Activated T-helper 2 cell treated with anti-CD3 and anti-CD28 coated beads, Interferon-gamma antibody, Interleukin-2, Interleukin-4, amounts not matched to agents 10 μg/mL and 5 μg/mL and 100 μg/mL, durations not matched to agents 14 hours and 24 hours and 36 hours (primary cell): ENCODE results near the gene SLC25A30. TPM values are rescaled to one million over a fixed set of nuclear protein-coding genes. Genes with fewer than 3 reads are reported as not detected.
A peak's percentile ranks its signal among the peaks of the same experiment; 100 is the strongest.
"Not testable (repeated sequence)": the region's sequence is repeated elsewhere in the genome, so short reads cannot be mapped to it uniquely, and the experiment has no call there.

Experiments used
- DNase-seq: peaks from one replicate; pipeline ENCODE4 v3.0.0; 2021; ENCODE audit warnings: low spot score
- H3K27ac Mint-ChIP-seq: one replicate; pipeline ENCODE4 v1.8.0; 2021; ENCODE audit warnings: mixed read lengths
- H3K27me3 Mint-ChIP-seq: one replicate; pipeline ENCODE4 v1.8.0; 2021; ENCODE audit warnings: low read depth, mixed read lengths
- H3K36me3 Mint-ChIP-seq: one replicate; pipeline ENCODE4 v1.8.0; 2021; ENCODE audit warnings: low read depth, mixed read lengths
- H3K4me1 Mint-ChIP-seq: one replicate; pipeline ENCODE4 v1.8.0; 2021; ENCODE audit warnings: low read depth, mixed read lengths
- H3K4me3 Mint-ChIP-seq: one replicate; pipeline ENCODE4 v1.8.0; 2021; ENCODE audit warnings: low read depth, mild to moderate bottlenecking, moderate library complexity, mixed read lengths
- H3K9me3 Mint-ChIP-seq: one replicate; pipeline ENCODE4 v1.8.0; 2021; ENCODE audit warnings: mixed read lengths
- intact Hi-C: fragments of 100-400 bp; cut with micrococcal nuclease; formaldehyde crosslinking; loops from one replicate; pipeline ENCODE4 v1.15.1; 2023
- total RNA-seq: library from RNA; stranded (reverse); gene quantifications from 2 replicates; pipeline ENCODE4 v1.2.3, GENCODE V29; 2022

SLC25A30 gene
- total RNA-seq, 1 donor from 2014 or later: 12.2 TPM

DNA sequence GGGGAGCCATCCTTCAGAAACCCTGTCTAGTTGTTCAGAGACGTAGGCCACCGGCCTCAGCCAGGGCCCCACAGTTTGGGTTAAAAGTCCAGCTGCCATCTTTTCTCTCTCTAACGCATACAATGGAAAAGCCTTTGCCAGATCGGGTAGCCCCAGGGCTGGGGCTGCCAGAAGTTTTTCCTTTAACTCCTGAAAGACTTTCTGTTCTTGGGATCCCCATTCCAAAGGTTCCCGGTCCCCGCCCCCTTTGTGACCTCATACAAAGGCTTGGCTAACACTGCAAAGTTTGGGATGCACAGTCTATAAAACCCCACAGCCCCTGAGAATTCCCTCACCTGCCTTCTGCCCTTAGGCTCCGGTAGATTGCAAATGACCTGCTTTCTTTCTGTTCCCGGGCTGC lies 35.4 kb downstream of the SLC25A30 start:
- H3K27me3 Mint-ChIP-seq, H3K9me3 Mint-ChIP-seq, H3K4me1 Mint-ChIP-seq, H3K4me3 Mint-ChIP-seq, H3K27ac Mint-ChIP-seq, intact Hi-C loops, DNase-seq: not testable (repeated sequence)
- H3K36me3 Mint-ChIP-seq: peaks cover 23% of the 10 kb centered on the region

DNA sequence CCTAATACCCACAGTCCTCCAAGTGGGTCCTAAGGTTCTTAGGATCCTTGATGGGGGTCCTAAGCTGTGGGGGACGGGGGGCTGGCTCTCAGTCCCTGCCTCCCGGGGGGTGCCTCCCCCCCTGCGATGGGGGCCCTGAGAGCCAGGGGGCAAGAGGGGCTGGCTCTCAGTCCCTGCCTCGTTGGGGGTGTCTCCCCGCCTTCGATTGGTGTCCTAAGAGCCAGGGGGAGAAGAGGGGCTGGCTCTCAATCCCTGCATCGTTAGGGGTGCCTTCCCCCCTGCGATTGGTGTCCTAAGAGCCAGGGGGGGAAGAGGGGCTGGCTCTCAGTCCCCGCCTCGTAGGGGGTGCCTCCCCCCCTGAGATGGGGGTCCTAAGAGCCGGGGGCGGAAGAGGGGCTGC lies 37.0 kb downstream of the SLC25A30 start:
- Mint-ChIP-seq H3K4me3 (no peak overlapping the region), H3K27me3 (no peaks in the 10 kb centered on the region), H3K27ac (no peak overlapping the region), H3K4me1 (no peaks in the 10 kb centered on the region), H3K9me3 (no peaks in the 10 kb centered on the region), H3K36me3 (peaks cover 13% of the 10 kb centered on the region)
- no peak for DNase-seq
- intact Hi-C loops: no loop called here

DNA sequence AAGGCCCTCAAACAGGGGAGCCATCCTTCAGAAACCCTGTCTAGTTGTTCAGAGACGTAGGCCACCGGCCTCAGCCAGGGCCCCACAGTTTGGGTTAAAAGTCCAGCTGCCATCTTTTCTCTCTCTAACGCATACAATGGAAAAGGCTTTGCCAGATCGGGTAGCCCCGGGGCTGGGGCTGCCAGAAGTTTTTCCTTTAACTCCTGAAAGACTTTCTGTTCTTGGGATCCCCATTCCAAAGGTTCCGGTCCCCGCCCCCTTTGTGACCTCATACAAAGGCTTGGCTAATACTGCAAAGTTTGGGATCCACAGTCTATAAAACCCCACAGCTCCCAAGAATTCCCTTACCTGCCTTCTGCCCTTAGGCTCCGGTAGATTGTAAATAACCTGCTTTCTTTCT lies 37.5 kb downstream of the SLC25A30 start:
- not testable (repeated sequence) for H3K9me3 Mint-ChIP-seq
- H3K36me3 Mint-ChIP-seq: peaks cover 13% of the 10 kb centered on the region

DNA sequence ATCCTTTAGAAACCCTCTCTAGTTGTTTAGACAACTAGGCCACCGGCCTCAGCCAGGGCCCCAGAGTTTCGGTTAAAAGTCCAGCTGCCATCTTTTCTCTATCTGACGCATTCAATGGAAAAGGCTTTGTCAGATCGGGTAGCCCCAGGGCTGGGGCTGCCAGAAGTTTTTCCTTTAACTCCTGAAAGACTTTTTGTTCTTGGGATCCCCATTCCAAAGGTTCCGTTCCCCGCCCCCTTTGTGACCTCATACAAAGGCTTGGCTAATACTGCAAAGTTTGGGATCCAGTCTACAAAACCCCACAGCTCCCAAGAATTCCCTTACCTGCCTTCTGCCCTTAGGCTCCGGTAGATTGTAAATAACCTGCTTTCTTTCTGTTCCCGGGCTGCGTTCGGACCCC lies 38.7 kb downstream of the SLC25A30 start:
- H3K27me3 Mint-ChIP-seq, H3K27ac Mint-ChIP-seq, H3K36me3 Mint-ChIP-seq, intact Hi-C loops, H3K4me1 Mint-ChIP-seq, H3K4me3 Mint-ChIP-seq, H3K9me3 Mint-ChIP-seq, DNase-seq: not testable (repeated sequence)

More for the DNA sequence above, 37.5 kb downstream of the SLC25A30 start:
- H3K4me3 Mint-ChIP-seq, H3K27ac Mint-ChIP-seq, intact Hi-C loops, DNase-seq, H3K4me1 Mint-ChIP-seq, H3K27me3 Mint-ChIP-seq: not testable (repeated sequence)

DNA sequence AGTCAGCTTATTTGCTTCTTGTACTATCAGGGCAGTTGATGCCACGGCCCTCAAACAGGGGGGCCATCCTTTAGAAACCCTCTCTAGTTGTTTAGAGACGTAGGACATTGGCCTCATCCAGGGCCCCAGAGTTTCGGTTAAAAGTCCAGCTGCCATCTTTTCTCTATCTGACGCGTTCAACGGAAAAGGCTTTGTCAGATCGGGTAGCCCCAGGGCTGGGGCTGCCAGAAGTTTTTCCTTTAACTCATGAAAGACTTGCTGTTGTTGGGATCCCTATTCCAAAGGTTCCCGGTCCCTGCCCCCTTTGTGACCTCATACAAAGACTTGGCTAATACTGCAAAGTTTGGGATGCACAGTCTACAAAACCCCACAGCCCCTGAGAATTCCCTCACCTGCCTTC lies 39.4 kb downstream of the SLC25A30 start:
- DNase-seq, H3K36me3 Mint-ChIP-seq, H3K27ac Mint-ChIP-seq, H3K4me3 Mint-ChIP-seq, H3K9me3 Mint-ChIP-seq, H3K27me3 Mint-ChIP-seq, H3K4me1 Mint-ChIP-seq, intact Hi-C loops: not testable (repeated sequence)

DNA sequence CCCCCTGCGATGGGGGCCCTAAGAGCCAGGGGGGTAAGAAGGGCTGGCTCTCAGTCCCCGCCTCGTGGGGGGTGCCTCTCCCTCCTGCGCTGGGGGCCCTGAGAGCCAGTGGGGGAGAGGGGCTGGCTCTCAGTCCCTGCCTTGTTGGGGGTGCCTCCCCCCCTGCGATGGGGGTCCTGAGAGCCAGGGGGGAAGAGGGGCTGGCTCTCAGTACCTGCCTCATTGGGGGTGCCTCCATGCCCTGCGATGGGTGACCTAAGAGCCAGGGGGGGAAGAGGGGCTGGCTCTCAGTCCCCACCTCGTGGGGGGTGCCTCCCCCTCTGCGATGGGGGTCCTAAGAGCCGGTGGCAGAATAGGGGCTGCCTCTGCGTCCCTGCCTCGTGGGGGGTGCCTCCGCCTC lies 40.9 kb downstream of the SLC25A30 start:
- H3K4me1 Mint-ChIP-seq, DNase-seq, intact Hi-C loops, H3K27ac Mint-ChIP-seq, H3K9me3 Mint-ChIP-seq, H3K4me3 Mint-ChIP-seq, H3K27me3 Mint-ChIP-seq, H3K36me3 Mint-ChIP-seq: not testable (repeated sequence)

DNA sequence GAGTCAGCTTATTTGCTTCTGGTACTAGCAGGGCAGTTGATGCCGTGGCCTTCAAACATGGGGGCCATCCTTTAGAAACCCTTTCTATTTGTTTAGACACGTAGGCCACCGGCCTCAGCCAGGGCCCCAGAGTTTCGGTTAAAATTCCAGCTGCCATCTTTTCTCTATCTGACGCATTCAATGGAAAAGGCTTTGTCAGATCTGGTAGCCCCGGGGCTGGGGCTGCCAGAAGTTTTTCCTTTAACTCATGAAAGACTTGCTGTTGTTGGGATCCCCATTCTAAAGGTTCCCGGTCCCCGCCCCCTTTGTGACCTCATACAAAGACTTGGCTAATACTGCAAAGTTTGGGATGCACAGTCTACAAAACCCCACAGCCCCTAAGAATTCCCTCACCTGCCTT lies 41.5 kb downstream of the SLC25A30 start:
- H3K27ac Mint-ChIP-seq, H3K27me3 Mint-ChIP-seq: not testable (repeated sequence)

DNA sequence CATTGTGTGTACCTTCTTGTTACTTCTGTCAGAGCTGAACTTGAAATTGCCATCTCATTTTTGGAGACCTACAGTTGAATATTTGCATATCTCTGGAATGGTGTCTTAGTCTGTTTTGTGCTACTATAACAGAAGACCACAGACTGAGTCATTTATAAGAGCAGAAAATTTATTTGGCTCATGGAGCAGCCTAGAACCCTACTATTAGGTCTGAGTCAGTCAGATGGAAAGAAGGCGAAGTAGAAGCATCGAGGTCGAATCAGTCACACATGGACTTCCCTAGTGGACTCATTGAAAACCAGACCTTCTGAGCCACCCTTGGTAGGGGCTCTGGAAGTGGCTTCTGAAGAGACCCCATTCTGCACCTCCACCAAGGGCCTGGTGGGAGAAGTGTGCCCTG lies 43.3 kb downstream of the SLC25A30 start:
- no peaks in the 10 kb centered on the region for H3K9me3 Mint-ChIP-seq
- H3K4me1 Mint-ChIP-seq: peaks cover 2% of the 10 kb centered on the region
- H3K27me3 Mint-ChIP-seq: no peaks in the 10 kb centered on the region
- intact Hi-C loops: no loop called here
- no peak for DNase-seq
- H3K27ac Mint-ChIP-seq: no peak overlapping the region
- peaks cover 16% of the 10 kb centered on the region for H3K36me3 Mint-ChIP-seq
- H3K4me3 Mint-ChIP-seq: no peak overlapping the region

More for the DNA sequence above, 41.5 kb downstream of the SLC25A30 start:
- DNase-seq, intact Hi-C loops, H3K4me1 Mint-ChIP-seq, H3K9me3 Mint-ChIP-seq, H3K4me3 Mint-ChIP-seq, H3K36me3 Mint-ChIP-seq: not testable (repeated sequence)

DNA sequence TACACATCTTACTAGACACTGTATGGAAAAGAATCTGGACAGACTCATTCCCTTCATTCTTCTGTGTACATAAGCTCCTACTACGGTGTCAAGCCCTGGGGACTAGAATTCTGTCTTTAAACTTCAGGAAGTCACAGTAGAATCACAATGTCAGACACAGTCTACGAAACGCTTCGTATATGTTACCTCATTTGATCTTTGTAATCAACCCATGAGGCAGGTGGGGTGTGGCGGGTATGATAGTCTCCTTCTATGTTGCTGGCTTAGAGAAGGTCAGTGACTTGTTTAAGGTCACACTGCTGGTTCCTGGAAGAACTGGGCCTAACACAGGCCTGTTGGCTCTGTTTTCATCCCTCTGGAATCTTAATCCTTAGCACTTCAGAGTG lies 45.0 kb downstream of the SLC25A30 start:
- Mint-ChIP-seq H3K9me3 (no peaks in the 10 kb centered on the region), H3K36me3 (peaks cover 27% of the 10 kb centered on the region), H3K27ac (no peak overlapping the region), H3K27me3 (no peaks in the 10 kb centered on the region), H3K4me3 (no peak overlapping the region), H3K4me1 (peaks cover 13% of the 10 kb centered on the region)
- intact Hi-C loops: no loop called here
- no peak for DNase-seq

DNA sequence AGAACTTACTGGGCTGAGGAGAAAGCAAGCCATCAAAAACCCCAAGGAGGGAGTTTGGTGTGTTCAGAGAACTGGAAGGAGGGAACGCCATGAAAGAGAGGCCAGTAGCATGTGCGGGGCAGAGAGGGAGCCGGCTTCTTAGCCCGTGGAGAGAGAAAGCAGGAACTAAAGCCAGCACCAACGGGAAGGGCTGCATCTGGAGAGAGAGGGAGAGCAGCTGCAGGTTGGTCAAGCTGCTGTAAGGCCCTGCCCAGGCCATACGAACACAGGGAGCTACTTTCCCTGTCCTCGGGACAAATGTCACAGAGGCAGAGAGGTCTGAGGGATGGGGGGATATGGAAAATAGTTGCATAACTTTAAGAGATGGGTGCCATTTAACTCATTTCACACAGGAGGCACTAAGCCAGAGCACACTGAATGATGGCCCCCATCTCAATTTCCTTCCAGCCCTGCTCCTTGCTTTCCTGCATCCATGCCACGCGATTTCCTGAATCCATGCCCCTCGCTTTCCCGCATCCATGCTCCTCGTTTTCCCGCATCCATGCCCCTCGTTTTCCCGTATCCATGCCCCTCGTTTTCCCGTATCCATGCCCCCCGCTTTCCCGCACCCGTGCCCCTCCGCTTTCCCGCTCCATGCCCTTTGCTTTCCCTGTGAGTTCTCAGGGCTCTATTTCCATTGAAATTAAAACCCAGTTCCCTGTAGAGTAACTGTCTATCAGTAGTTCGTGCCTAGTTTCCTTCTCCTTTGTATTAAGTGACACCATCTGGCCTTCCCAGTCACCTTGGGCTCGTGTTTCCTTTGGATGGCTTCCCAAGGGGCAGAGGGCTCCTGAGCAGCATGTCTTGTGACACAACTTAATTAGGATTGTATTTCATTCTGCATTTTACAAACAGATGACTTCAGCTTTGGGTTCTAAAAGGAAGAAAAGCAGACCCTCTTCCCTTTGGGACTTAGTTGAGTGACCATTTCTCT lies 45.7 kb downstream of the SLC25A30 start:
- DNase-seq: no peak
- Mint-ChIP-seq H3K27ac (no peak overlapping the region), H3K9me3 (no peaks in the 10 kb centered on the region), H3K4me3 (no peak overlapping the region), H3K4me1 (peaks cover 19% of the 10 kb centered on the region), H3K27me3 (no peaks in the 10 kb centered on the region), H3K36me3 (peaks cover 27% of the 10 kb centered on the region)
- intact Hi-C loops: no loop called here

DNA sequence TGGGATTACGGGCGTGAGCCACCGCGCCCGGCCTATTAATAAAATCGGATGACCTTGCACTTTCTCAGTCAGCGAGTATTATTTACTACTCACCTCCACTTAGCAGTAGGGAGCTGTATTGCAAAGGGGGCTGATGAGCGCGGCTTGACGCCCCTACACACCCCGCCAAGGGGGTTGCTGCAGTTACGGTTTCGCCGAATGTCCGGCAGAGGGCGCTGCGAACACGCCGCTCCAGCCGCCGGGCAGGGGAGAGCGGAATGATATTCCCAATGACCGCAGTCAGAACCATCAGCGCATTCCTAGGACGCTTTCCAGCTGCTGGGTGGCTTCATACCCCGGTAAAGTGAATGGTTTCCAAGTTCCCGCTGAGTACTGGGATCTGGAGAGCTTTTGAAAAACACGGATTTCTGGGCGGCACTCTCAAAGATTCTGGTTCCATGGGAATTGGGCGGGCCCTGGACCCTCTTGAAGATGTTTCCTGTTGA lies 47.2 kb downstream of the SLC25A30 start:
- Mint-ChIP-seq H3K4me3 (no peak overlapping the region), H3K36me3 (peaks cover 30% of the 10 kb centered on the region), H3K4me1 (peaks cover 23% of the 10 kb centered on the region), H3K9me3 (no peaks in the 10 kb centered on the region), H3K27ac (no peak overlapping the region), H3K27me3 (no peaks in the 10 kb centered on the region)
- intact Hi-C loops: no loop called here
- peak; percentile 22 for DNase-seq

DNA sequence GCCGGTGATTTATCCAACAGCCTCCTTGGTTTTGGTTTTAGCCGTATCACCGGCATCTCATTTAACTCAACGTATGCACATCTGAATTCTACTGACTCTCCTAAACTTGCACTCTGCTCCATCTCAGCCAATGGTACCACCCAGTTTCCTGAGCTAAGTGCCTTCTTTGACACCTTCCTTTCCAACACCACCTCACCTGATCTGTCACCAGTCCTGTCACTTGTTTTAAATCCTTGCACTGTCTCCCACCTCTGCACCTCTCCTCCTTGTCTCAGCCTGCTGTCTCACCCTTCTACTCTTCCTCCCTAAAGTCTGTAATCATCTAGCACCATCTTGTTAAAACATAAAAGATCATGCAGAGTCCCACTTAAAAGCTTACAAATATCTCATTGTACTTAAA lies 49.1 kb downstream of the SLC25A30 start:
- Mint-ChIP-seq H3K27ac (peak overlapping the region; percentile 48), H3K4me1 (peaks cover 27% of the 10 kb centered on the region), H3K36me3 (peaks cover 41% of the 10 kb centered on the region), H3K9me3 (peaks cover 2% of the 10 kb centered on the region), H3K4me3 (no peak overlapping the region), H3K27me3 (no peaks in the 10 kb centered on the region)
- intact Hi-C loops: no loop called here
- no peak for DNase-seq

DNA sequence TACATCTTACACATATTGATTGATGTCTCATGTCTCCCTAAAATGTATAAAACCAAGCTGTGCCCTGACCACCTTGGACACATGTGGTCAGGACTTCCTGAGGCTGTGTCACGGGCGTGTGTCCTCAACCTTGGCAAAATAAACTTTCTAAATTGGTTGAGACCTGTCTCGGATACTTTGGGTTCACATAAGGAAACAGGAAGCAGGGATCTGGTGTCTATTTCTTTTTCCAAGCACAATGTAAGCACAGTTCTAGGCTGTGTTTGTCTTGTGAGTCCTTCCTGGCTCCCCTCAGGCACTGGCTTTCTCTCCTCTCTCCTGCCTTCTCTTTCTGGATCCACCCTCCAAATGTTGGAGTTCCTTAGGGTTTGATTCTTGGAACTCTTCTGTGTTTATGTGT lies 49.6 kb downstream of the SLC25A30 start:
- H3K4me3 Mint-ChIP-seq: no peak overlapping the region
- H3K27me3 Mint-ChIP-seq: no peaks in the 10 kb centered on the region
- intact Hi-C loops: no loop called here
- DNase-seq: no peak
- peaks cover 46% of the 10 kb centered on the region for H3K36me3 Mint-ChIP-seq
- H3K4me1 Mint-ChIP-seq: peaks cover 30% of the 10 kb centered on the region
- peaks cover 7% of the 10 kb centered on the region for H3K9me3 Mint-ChIP-seq
- peak overlapping the region; percentile 87 for H3K27ac Mint-ChIP-seq
